Testis (tissue), 2 donors: ENCODE results near the gene DPP9.

Experiments used
- CTCF ChIP-seq, 3 experiments: fragments of 450-650 bp in 2 of 3; fragments of 200-600 bp in 1 of 3; sonication (generic) in 1 of 3; IDR thresholded peaks; one replicate each; pipeline ENCODE4 v1.5.1; 2016 to 2019; ENCODE audit warnings: antibody characterized with exemption in 3 of 3, mild to moderate bottlenecking in 2 of 3, moderate library complexity in 1 of 3
- POLR2A ChIP-seq: fragments of 450-650 bp; IDR thresholded peaks from one replicate; pipeline ENCODE4 v1.6.1; 2017; ENCODE audit warnings: antibody characterized with exemption, mild to moderate bottlenecking, moderate library complexity

- TF ChIP-seq CTCF (IDR thresholded peaks at IDR 0.05) = no peak
- no peak for TF ChIP-seq POLR2A
Observed at GRCh38 chr19:4660993-4661392, 62.6 kb downstream of the DPP9 start.
